Lower leg skin (tissue), 4 donors: ENCODE results near the gene CHST9. TPM values are rescaled to one million over a fixed set of nuclear protein-coding genes. Genes with fewer than 3 reads are reported as not detected.

Experiments
- DNase-seq, 2 donors: peaks; one replicate each; pipeline ENCODE4 v3.0.0-alpha.2; 2019; ENCODE audit warnings: low spot score in 2 of 2
- H3K4me3 ChIP-seq: fragments of 200-600 bp; sonication (generic); 2 replicates; pipeline ENCODE4 v1.5.1; 2017; ENCODE audit warnings: mild to moderate bottlenecking, low read depth; ENCODE audit not compliant: poor library complexity, severe bottlenecking
- POLR2A ChIP-seq, 2 donors: fragments of 450-650 bp; IDR thresholded peaks; one replicate each; pipeline ENCODE4 v1.6.1; 2016 to 2017; ENCODE audit warnings: antibody characterized with exemption in 2 of 2, mild to moderate bottlenecking in 1 of 2, moderate library complexity in 1 of 2
- WGBS, 2 donors: methylation state at CpG; one replicate each; pipeline ENCODE4 v1.1.5; 2018; 5-methylcytosine and 5-hydroxymethylcytosine counted together
- intact Hi-C: fragments of 100-400 bp; cut with DNase I; formaldehyde crosslinking; loops from one replicate; pipeline ENCODE4 v1.15.0; 2023; ENCODE audit warnings: low total_unique reads
- total RNA-seq, 4 donors: library from RNA; depleted of rRNA; stranded (reverse); fragments of >200 nt; gene quantifications; one replicate each; pipeline ENCODE4 v1.1.0, GENCODE V29; 2016
- TF ChIP-seq, protein P1 (sequence below), 3 donors: fragments of 450-650 bp; IDR thresholded peaks; one replicate each; pipeline ENCODE4 v1.5.1; 2016; ENCODE audit warnings: antibody characterized with exemption in 3 of 3, mild to moderate bottlenecking in 3 of 3, moderate library complexity in 2 of 3

The CHST9 gene
- total RNA-seq, 4 donors from 2014 or later, result 0.06 to 0.20 (median 0.08) TPM; not detected in 1

DNA sequence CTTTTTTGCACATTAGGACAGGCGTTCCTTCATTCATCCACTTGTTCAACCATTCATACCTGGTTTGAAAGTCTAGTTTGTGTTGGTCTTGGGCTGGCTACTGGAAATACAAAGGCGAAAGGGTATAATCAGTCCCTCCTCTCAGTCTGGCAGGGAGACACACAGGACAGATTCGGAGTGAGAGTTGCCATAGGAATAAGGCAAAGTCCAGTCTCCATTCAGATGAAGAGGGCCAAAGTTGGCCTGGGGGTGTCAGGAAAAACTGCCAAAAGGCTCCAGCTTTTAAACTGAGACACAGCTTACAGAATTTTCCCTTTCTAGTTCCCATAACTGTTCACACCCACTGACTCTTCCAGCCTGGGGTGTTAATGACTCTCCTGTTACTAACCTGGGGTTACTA lies 223.3 kb downstream of the CHST9 start:
- TF ChIP-seq, protein P1, sequence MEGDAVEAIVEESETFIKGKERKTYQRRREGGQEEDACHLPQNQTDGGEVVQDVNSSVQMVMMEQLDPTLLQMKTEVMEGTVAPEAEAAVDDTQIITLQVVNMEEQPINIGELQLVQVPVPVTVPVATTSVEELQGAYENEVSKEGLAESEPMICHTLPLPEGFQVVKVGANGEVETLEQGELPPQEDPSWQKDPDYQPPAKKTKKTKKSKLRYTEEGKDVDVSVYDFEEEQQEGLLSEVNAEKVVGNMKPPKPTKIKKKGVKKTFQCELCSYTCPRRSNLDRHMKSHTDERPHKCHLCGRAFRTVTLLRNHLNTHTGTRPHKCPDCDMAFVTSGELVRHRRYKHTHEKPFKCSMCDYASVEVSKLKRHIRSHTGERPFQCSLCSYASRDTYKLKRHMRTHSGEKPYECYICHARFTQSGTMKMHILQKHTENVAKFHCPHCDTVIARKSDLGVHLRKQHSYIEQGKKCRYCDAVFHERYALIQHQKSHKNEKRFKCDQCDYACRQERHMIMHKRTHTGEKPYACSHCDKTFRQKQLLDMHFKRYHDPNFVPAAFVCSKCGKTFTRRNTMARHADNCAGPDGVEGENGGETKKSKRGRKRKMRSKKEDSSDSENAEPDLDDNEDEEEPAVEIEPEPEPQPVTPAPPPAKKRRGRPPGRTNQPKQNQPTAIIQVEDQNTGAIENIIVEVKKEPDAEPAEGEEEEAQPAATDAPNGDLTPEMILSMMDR (IDR thresholded peaks at IDR 0.05), result no peak
- TF ChIP-seq POLR2A (IDR thresholded peaks at IDR 0.05), result no peak
- intact Hi-C loops, result no loop called here
- 88 to 89% methylated on average over 3 of the region's 3 CpGs for WGBS, 2 donors
- H3K4me3 ChIP-seq, result no peak overlapping the region
- DNase-seq, result no peak

DNA sequence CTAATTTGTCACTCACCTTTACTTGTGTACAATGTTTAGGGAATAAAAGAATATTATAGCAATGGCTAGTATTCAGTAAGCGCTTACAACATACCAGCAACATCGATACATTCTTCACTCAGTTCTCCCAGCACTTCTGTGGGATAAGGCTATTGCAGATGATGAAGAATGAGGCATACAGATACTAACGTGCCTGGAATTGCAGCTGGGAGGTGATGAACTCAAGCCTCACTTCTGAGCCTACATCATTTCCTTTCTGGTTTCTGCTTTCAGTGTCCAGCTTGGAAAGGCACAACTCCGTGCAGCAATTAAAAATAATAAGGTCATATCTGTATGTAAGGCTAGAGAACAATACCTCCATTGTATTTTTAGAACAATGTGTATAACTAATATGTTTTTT lies 224.2 kb downstream of the CHST9 start:
- no peak for DNase-seq
- 54 to 56% methylated on average over 4 of the region's 4 CpGs for WGBS, 2 donors
- TF ChIP-seq, protein P1 (IDR thresholded peaks at IDR 0.05), result no peak
- no peak for TF ChIP-seq POLR2A (IDR thresholded peaks at IDR 0.05)
- intact Hi-C loops, result no loop called here
- H3K4me3 ChIP-seq, result no peak overlapping the region

DNA sequence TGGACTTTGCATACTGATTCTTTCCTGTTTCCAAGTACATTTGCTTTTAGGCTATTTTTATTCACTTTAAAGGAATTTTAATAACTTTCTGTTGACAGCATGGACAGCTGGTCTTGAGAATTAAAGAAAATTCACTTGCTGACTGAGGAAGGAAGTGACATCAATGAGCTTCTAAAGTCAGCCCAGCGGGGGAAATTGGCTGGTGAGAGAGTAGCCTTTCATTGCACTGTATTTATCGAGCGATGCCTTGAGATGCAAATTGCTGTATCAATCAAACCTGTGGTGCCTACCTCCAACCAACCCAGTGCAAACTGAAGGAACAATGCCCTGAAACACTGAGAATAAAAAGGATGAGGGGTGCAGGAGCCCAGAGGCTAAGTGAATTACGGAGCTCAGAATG lies 228.2 kb downstream of the CHST9 start:
- DNase-seq, result no peak
- TF ChIP-seq, protein P1 (IDR thresholded peaks at IDR 0.05), result no peak
- no peak for TF ChIP-seq POLR2A (IDR thresholded peaks at IDR 0.05)
- intact Hi-C loops, result loop anchor here (10.0 kb wide), 1 partner anchor 62 kb away; no protein-coding TSS in a partner anchor
- H3K4me3 ChIP-seq, result no peak overlapping the region
- WGBS, 2 donors, result 42 to 44% methylated on average over 4 of the region's 4 CpGs

DNA sequence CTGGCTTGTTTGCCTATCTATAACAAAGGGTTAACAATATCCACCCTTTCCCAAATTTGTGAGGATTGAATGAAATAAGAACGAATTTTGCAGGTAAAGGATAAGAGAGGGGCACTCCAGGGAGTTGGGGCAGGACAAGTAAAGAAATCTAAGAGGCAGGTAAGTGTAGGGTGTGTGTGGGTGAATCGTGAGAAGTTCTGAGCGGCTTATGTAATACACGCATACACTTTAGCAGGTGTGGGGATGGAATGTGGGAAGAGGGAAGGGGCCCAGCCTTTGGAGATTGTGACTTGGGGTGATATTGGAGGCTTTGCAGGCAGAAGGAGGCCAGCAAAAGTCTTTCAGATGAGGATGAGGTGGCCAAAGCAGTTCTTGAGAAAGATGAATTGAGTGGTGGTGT lies 236.4 kb downstream of the CHST9 start:
- no peak for TF ChIP-seq POLR2A (IDR thresholded peaks at IDR 0.05)
- TF ChIP-seq, protein P1 (IDR thresholded peaks at IDR 0.05), result no peak
- H3K4me3 ChIP-seq, result no peak overlapping the region
- intact Hi-C loops, result no loop called here
- WGBS, 2 donors, result 80 to 83% methylated on average over 4 of the region's 4 CpGs
- DNase-seq, result no peak

DNA sequence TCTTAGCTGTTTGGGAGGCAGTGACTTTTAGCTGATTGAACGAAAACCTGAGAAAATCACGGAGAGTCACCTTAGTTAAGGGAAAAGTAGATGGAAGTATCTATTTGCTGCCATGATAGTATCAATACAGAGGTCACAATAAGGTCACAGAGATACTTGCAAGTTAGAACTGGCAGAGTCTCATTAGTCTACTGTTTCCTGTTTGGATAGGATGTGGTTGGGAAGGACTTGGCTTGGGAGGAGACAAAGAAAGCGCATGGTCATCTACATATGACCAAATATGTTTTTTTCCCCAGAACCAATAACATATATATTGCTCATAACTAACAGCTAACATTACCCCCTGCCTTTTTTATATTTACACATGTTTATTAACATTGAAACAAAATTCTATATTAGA lies 241.2 kb downstream of the CHST9 start:
- intact Hi-C loops, result no loop called here
- TF ChIP-seq, protein P1 (IDR thresholded peaks at IDR 0.05), result no peak
- no peak for TF ChIP-seq POLR2A (IDR thresholded peaks at IDR 0.05)
- no peak for DNase-seq
- H3K4me3 ChIP-seq, result no peak overlapping the region
- 93% methylated on average over 3 of the region's 3 CpGs for WGBS, 2 donors

DNA sequence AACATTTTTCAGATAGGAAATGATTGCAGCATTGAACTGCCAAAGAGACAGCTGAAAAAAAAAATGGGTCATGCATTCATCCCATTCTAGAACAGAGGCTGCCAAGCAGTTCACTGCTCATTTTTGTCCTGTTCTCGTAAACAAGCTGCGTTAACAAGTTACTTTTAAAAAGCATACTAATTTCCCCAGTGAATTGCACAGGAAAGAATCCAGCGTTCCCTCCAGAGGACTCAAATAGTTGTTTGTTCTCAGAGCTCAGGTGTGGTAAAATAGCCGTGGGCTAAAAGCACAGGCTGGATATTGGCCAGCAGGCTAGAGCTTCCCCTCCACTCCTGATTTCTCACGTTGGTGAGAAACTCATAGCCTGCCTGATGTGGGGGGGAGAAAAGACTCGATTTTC lies 243.5 kb downstream of the CHST9 start:
- intact Hi-C loops, result no loop called here
- 17 to 27% methylated on average over 6 of the region's 6 CpGs for WGBS, 2 donors
- DNase-seq, result no peak

More for the DNA sequence above, 243.5 kb downstream of the CHST9 start:
- no peak overlapping the region for H3K4me3 ChIP-seq
- TF ChIP-seq POLR2A (IDR thresholded peaks at IDR 0.05), result no peak
- TF ChIP-seq, protein P1 (IDR thresholded peaks at IDR 0.05), result no peak
